ENCODE data around the gene ASCC1. TPM values are rescaled to one million over a fixed set of nuclear protein-coding genes. Genes with fewer than 3 reads are reported as not detected.
A peak's percentile ranks its signal among the peaks of the same experiment; 100 is the strongest.

ASCC1 gene
- total RNA-seq, 2 donors from 2014 or later = 14.8 to 38.3 TPM

- no peak overlapping the region for H3K4me3 ChIP-seq
- intact Hi-C loops (cut with DNase I) = no loop called here
- WGBS = 98% methylated on average over 3 of the region's 3 CpGs
These were observed 125.8 kb downstream of the ASCC1 start for GRCh38 chr10:72090326-72090725.

GRCh38 chr10:72089618-72090017 is 126.5 kb downstream of the ASCC1 start:
- TF ChIP-seq, protein P1, sequence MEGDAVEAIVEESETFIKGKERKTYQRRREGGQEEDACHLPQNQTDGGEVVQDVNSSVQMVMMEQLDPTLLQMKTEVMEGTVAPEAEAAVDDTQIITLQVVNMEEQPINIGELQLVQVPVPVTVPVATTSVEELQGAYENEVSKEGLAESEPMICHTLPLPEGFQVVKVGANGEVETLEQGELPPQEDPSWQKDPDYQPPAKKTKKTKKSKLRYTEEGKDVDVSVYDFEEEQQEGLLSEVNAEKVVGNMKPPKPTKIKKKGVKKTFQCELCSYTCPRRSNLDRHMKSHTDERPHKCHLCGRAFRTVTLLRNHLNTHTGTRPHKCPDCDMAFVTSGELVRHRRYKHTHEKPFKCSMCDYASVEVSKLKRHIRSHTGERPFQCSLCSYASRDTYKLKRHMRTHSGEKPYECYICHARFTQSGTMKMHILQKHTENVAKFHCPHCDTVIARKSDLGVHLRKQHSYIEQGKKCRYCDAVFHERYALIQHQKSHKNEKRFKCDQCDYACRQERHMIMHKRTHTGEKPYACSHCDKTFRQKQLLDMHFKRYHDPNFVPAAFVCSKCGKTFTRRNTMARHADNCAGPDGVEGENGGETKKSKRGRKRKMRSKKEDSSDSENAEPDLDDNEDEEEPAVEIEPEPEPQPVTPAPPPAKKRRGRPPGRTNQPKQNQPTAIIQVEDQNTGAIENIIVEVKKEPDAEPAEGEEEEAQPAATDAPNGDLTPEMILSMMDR (IDR thresholded peaks at IDR 0.05) = no peak
- TF ChIP-seq POLR2AphosphoS5 (IDR thresholded peaks at IDR 0.05) = no peak
- TF ChIP-seq POLR2A (IDR thresholded peaks at IDR 0.05) = no peak
- Histone ChIP-seq H3K4me1 (replicated peaks) (peaks cover 7% of the 10 kb centered on the region), H3K9me3 (no peaks in the 10 kb centered on the region), H3K27me3 (replicated peaks; ENCODE audit: insufficient read depth) (no peaks in the 10 kb centered on the region), H3K36me3 (no peaks in the 10 kb centered on the region), H3K27ac (no peak overlapping the region), H3K4me3 (no peak overlapping the region)
- 89% methylated on average over 6 of the region's 6 CpGs for WGBS
- intact Hi-C loops (cut with DNase I) = no loop called here
- no peak for DNase-seq (ENCODE audit: low spot score)

More at GRCh38 chr10:72090326-72090725, 125.8 kb downstream of the ASCC1 start:
- TF ChIP-seq POLR2A (IDR thresholded peaks at IDR 0.05) (no peak), POLR2AphosphoS5 (IDR thresholded peaks at IDR 0.05) (no peak)
- TF ChIP-seq, protein P1 (IDR thresholded peaks at IDR 0.05) = no peak
- DNase-seq (ENCODE audit: low spot score) = no peak
- H3K27ac ChIP-seq = no peak overlapping the region
- no peaks in the 10 kb centered on the region for H3K36me3 ChIP-seq
- H3K4me1 ChIP-seq (replicated peaks) = peaks cover 7% of the 10 kb centered on the region
- no peaks in the 10 kb centered on the region for H3K27me3 ChIP-seq (replicated peaks; ENCODE audit: insufficient read depth)
- no peaks in the 10 kb centered on the region for H3K9me3 ChIP-seq

GRCh38 chr10:72088889-72089575 is 127.0 kb downstream of the ASCC1 start:
- TF ChIP-seq POLR2A (IDR thresholded peaks at IDR 0.05) = no peak
- TF ChIP-seq, protein P1 (IDR thresholded peaks at IDR 0.05) = no peak
- no peak for TF ChIP-seq POLR2AphosphoS5 (IDR thresholded peaks at IDR 0.05)
- no peaks in the 10 kb centered on the region for H3K27me3 ChIP-seq (replicated peaks; ENCODE audit: insufficient read depth)
- DNase-seq (ENCODE audit: low spot score) = no peak
- no peaks in the 10 kb centered on the region for H3K9me3 ChIP-seq
- no peaks in the 10 kb centered on the region for H3K36me3 ChIP-seq
- no peak overlapping the region for H3K27ac ChIP-seq
- 57% methylated on average over 14 of the region's 14 CpGs for WGBS
- intact Hi-C loops (cut with DNase I) = no loop called here
- peaks cover 7% of the 10 kb centered on the region for H3K4me1 ChIP-seq (replicated peaks)
- H3K4me3 ChIP-seq = no peak overlapping the region

DNA sequence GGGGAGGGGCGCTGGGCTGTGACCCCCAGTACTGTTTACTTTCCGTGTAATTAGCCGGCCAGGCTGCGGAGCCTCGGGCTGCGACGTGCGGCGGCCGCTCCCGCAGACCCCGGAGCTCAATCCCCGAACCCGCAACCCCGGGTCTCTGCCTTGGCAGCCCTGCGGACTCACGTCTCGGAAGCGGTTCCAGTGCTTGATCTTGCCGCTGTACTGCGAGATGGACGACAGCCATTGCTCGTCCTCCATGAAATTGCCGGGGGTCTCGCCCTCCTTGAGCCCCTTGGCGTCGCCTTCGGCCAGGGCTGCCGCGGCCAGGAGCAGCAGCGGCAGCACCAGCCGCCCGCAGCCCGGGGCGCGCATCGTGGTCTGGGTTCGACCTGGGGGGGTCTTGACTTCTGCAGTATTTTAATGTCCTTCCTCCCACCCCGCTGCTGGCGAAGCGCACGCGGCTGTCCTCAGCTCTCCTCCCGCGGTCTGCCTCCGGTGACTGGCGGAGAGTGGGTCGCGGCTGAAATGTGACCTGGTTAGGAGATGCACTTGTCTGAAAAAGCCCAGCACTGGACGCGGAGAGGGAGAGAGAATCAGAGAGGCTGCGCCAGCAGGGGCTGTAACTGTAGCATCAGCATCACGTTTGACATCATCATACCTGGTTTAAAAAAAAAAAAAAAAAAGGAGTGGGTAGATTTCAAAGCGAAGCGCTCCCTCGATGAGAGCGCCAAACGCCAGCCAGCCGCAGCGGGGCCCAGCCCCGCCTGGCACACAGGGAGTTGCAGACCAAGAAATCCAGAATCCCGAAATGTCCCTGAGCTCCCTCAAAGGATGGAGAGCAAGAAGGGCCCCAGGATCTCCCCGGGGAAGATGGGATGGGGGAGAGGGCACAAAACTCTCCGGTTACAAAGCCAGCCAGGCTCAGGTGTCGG is 127.8 kb downstream of the ASCC1 start, which contains the start of gene SPOCK2:
Gene SPOCK2, minus strand, starts transcription at position 583 of the 920 bp plus-strand sequence. Its CDS starts 223 bp downstream, at position 360.
- TF ChIP-seq POLR2A (IDR thresholded peaks at IDR 0.05) = no peak
- no peak for TF ChIP-seq POLR2AphosphoS5 (IDR thresholded peaks at IDR 0.05)
- TF ChIP-seq, protein P1 (IDR thresholded peaks at IDR 0.05) = no peak
- Histone ChIP-seq H3K36me3 (no peaks in the 10 kb centered on the region), H3K27me3 (replicated peaks; ENCODE audit: insufficient read depth) (no peaks in the 10 kb centered on the region), H3K27ac (no peak within 1 kb of the TSS), H3K9me3 (no peaks in the 10 kb centered on the region), H3K4me1 (replicated peaks) (peaks cover 7% of the 10 kb centered on the region), H3K4me3 (peak within 1 kb of the TSS; percentile 25 to 29)
- 5% methylated on average over 64 of the region's 65 CpGs for WGBS
- intact Hi-C loops (cut with DNase I) = no loop called here
- DNase-seq (ENCODE audit: low spot score) = no peak
